ENCODE data around the gene MTF1. TPM values are rescaled to one million over a fixed set of nuclear protein-coding genes. Genes with fewer than 3 reads are reported as not detected.

The MTF1 gene
- polyA plus RNA-seq, 4 donors, result 8.0 to 9.5 (median 8.4) TPM

DNA sequence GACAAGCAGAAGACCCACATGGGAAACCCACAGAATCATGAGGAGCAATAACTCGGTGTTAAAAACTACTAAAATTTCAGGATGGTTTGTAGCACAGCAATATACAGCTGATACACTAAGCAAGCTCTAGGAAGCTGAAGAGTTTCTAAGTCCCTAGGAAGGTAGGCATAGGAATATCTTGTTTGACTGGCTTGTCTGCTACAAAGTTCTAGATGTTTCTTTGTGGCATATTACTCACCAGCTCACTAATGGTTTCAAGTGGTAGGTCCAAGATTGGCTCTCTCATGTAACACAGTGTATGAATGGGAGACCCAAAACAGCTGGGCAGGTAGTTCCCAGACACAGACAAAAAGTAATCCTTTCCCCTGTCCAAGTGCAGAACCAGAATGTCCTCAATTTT is 13.3 kb upstream of the MTF1 start:
- no peak for DNase-seq (ENCODE audit: low read depth in 4 of 4, low spot score in 2 of 4)

DNA sequence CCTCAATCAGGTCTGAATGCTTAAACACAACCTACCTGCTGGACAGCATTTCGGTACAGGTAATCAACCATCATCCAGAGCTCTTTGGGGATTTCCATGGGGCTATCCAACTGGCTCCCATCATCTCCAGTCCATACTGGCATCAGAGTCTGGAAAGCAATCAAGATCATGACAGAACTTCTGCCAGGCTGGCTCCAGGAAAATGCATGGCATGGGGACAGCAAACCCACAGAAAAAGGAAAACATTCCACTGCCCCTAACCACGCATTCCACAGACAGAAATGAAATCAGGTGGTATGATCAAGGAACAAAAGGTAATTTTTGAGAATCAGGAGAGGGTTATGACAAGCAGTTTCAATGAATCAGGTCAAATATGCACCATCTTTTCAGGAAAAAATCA is 9.1 kb upstream of the MTF1 start:
- DNase-seq (ENCODE audit: low read depth in 4 of 4, low spot score in 2 of 4), result no peak

- no peak for DNase-seq (ENCODE audit: low read depth in 4 of 4, low spot score in 2 of 4)
Observed at GRCh38 chr1:37867784-37868183, 8.4 kb upstream of the MTF1 start.

GRCh38 chr1:37866491-37866890 is 7.1 kb upstream of the MTF1 start:
- no peak for DNase-seq (ENCODE audit: low read depth in 4 of 4, low spot score in 2 of 4)

GRCh38 chr1:37865348-37866120 is 6.1 kb upstream of the MTF1 start:
- DNase-seq (ENCODE audit: low read depth in 4 of 4, low spot score in 2 of 4), result no peak

- no peak for DNase-seq (ENCODE audit: low read depth in 4 of 4, low spot score in 2 of 4)
Observed at GRCh38 chr1:37862330-37862729, 2.9 kb upstream of the MTF1 start.

GRCh38 chr1:37861151-37861550 is 1.8 kb upstream of the MTF1 start:
- DNase-seq (ENCODE audit: low read depth in 4 of 4, low spot score in 2 of 4), result no peak

DNA sequence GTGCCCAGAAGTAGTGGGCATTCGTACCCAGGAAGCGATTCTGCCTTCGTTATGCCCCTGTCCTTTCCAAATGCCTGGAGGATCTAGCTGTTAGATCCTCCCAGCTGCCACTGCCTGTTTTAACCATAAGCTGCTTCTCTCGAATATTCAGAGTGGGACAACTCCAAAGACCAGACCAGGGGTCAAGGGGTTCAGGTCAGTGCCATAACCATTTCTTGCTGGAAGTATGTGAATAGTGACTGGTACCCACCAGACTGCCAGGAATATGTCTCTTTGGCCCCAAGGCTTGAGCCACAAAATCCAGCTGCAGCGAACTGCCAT is 914 bp upstream of the MTF1 start:
- DNase-seq (ENCODE audit: low read depth in 4 of 4, low spot score in 2 of 4), result no peak

- peak in 1 of 4 donors; percentile 5 for DNase-seq (ENCODE audit: low read depth in 4 of 4, low spot score in 2 of 4)
Observed at GRCh38 chr1:37858931-37859506, 373 bp downstream of the MTF1 start.

DNA sequence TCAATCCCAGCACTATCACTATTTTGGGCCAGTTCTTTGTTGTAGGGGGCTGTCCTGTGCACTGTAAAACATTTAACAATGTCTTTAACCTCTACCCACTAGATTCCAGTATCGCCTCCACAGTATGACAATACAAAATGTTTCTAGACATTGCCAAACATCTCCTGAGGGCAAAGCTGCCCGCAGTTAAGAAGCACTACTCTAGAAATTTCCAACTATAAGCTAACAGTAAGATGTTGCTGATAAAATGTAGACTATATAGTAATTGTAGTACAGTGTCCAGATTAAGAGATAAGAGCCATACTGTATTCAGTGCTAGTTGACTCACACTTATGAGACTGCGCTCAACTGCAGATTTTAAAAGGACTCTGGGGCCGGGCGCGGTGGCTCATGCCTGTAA is 5.0 kb downstream of the MTF1 start:
- DNase-seq (ENCODE audit: low read depth in 4 of 4, low spot score in 2 of 4), result no peak

GRCh38 chr1:37853157-37853556 is 6.2 kb downstream of the MTF1 start:
- no peak for DNase-seq (ENCODE audit: low read depth in 4 of 4, low spot score in 2 of 4)

DNA sequence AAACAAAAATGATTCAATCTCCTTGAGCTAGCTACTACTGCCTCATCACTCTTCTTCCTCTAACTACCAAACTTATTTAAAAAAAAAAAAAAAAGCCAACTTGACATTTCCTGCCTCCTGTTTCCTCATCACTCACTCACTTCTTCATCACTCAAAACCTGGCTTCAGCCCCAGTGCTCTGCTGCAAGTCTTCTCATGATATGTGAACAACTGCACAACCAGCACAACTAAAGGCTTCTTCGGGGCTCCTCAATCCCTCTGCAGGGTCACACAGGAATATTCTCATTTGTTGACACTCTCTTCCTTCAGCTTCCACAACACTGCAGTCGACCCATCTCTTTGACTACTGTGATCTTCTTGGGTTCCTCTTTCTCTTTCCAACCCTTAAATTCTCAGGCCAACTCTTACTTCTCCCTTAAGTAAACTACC is 7.6 kb downstream of the MTF1 start:
- no peak for DNase-seq (ENCODE audit: low read depth in 4 of 4, low spot score in 2 of 4)

DNA sequence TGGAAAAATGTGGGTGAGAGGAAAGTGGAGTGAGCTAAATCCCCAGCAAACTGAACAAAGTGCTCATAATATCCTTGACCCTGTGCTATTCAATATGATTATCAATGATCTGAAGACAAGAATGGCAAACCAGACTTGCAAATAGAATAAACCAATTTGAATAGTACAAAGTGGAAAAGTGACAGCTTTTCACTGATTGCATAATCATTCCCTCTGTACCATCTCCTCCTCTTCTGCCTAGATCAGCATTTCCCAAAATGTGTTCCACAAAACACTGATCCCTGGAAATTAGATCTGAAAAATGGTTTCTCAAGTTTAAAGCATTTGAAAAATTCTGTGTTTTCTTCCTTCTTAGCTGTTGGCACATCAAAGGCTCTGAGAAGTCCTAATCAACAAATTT is 8.1 kb downstream of the MTF1 start:
- DNase-seq (ENCODE audit: low read depth in 4 of 4, low spot score in 2 of 4), result no peak

DNA sequence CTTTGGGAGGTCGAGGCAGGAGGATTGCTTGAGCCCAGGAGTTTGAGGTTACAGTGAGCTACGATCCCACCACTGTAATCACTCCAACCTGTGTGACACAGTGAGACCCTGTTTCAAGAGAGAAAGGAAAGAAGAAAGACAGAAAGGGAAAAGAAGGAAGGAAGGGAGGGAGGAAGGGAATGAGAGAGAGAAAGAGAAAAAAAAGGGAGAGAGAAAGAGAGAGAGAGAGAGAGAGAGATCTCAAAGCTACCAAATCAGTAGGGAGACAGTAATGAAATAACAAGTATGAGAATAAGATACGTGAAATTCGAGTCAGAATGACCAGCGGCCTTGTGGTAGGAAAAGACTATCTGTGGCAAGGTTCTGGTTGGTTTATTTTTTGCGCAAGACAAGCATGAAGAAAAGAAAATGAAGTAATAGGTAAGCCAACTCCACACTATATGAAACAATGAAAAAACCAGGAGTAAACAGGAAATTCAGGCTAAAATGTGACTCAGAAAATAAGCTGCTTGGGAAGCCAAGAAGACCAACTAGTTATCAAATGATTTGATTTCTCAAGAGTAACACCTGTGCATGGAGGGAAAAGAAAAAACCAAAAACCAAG is 8.9 kb downstream of the MTF1 start:
- no peak for DNase-seq (ENCODE audit: low read depth in 4 of 4, low spot score in 2 of 4)

DNA sequence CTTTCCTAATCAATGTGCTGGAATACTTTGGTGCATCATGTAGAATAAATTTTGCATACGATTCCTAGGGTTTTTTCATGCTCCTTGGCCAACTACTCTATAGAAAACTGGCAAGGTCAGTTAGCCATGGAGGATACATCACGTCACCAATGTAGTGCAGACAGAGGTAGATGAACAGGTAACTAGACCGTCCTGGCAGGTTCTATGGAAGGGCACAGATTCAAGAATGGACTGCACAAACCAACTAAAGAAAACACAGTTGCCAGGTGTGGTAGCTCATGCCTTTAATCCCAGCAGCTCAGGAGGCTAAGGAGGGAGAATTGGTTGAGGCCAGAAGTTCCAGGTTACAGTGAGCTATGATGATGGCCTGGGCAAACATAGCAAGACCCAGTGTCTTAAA is 9.9 kb downstream of the MTF1 start:
- DNase-seq (ENCODE audit: low read depth in 4 of 4, low spot score in 2 of 4), result no peak

DNA sequence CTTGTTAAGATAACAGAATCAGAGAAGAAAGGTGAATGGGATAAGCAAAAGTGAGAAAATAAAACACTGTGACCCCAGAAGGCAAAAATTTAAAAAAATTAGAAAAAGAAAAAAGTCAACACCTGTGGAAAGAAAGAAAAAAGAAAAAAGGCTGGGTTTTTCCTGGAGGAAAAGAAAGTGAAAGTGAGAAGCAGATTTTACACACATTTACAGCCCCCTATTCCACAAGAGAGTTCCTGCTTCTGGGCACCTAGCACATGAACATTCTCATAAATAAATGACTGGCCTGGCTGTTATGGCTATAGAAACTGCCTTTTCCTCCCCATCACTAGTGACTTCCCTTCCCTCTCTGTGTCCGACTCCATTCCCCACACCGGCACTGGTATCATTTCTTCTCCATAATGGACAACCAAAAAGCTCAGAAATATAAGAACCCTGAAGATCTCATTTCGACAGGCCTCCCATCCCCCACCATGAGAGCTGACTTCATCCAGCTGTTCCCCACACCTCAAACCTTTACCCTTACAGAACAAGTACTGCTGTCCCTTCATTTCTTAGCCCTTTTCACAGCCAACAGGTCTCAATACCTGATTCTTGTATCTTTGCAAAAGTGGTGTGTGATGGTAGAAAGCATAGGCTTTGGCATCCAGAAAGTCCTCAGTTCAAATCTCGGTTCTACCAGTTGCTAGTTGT is 12.6 kb downstream of the MTF1 start:
- DNase-seq (ENCODE audit: low read depth in 4 of 4, low spot score in 2 of 4), result no peak

- DNase-seq (ENCODE audit: low read depth in 4 of 4, low spot score in 2 of 4), result no peak
Observed at GRCh38 chr1:37845786-37846185, 13.6 kb downstream of the MTF1 start.

GRCh38 chr1:37845049-37845646 is 14.2 kb downstream of the MTF1 start:
- no peak for DNase-seq (ENCODE audit: low read depth in 4 of 4, low spot score in 2 of 4)

GRCh38 chr1:37844536-37844935 is 14.9 kb downstream of the MTF1 start:
- no peak for DNase-seq (ENCODE audit: low read depth in 4 of 4, low spot score in 2 of 4)

DNA sequence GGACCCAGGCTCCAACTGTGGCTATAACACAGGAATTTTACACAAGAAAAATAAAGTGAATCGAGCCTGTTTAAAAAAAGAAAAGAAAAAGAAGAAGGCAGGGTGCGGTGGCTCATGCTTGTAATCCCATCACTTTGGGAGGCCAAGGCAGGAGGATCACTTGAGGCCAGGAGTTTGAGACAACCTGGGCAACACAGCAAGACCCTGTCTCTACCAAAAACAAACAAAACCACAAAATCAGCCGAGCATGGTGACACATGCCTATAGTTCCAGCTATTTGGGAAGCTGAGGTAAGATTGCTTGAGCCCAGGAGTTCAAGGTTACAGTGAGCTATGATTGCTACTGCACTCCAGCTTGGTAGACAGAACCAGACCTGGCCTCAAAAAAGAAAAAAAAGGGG is 17.7 kb downstream of the MTF1 start:
- DNase-seq (ENCODE audit: low read depth in 4 of 4, low spot score in 2 of 4), result no peak

DNA sequence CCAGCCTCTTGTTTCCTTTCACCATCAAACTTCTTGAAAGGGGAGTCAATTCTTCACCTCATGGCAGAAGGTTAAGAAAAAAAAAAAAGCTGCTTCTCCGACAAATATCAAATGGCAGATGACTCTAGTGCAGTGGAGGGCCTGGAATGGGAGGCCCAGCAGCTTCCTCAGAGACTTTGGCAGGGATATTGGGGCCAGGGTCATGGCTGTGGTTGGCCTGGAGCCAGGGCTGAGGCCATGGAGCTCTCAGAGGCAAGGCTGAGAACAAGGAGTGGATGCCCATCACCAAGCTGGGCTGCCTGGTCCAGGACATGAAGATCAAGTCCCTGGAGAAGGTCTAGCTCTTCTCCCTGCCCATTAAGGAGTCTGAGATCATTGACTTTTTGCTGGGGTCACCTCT is 18.7 kb downstream of the MTF1 start:
- DNase-seq (ENCODE audit: low read depth in 4 of 4, low spot score in 2 of 4), result no peak
